Stomach (tissue), 4 donors: ENCODE measurements around the gene TRIO.

Experiments used
- CTCF ChIP-seq, 7 experiments: fragments of 450-650 bp in 4 of 7; fragments of 200-600 bp in 3 of 7; sonication (generic) in 3 of 7; IDR thresholded peaks; one replicate each; pipeline ENCODE4 v1.5.1; 2016 to 2019; ENCODE audit warnings: antibody characterized with exemption in 7 of 7, control low read depth in 2 of 7, mild to moderate bottlenecking in 1 of 7
- EP300 ChIP-seq: sonication (generic); formaldehyde crosslinking; IDR thresholded peaks from one replicate; pipeline ENCODE4 v1.6.1; 2017; ENCODE audit warnings: antibody characterized with exemption
- POLR2A ChIP-seq, 4 donors: fragments of 450-650 bp; IDR thresholded peaks; one replicate each; pipeline ENCODE4 v1.6.1; 2016; ENCODE audit warnings: antibody characterized with exemption in 4 of 4, control low read depth in 2 of 4, mild to moderate bottlenecking in 1 of 4, moderate library complexity in 1 of 4
- POLR2AphosphoS5 ChIP-seq, 3 donors: sonication (generic); formaldehyde crosslinking; IDR thresholded peaks; one replicate each; pipeline ENCODE4 v1.6.1; 2016; ENCODE audit warnings: antibody characterized with exemption in 3 of 3

- no peak for TF ChIP-seq CTCF (IDR thresholded peaks at IDR 0.05)
- no peak for TF ChIP-seq POLR2AphosphoS5 (IDR thresholded peaks at IDR 0.05)
- TF ChIP-seq POLR2A (IDR thresholded peaks at IDR 0.05): no peak
- TF ChIP-seq EP300: no peak
These were observed 266.9 kb downstream of the TRIO start for GRCh38 chr5:14410068-14410393.
